Karpas-422 (cell line): ENCODE results near the gene CENPM. TPM values are rescaled to one million over a fixed set of nuclear protein-coding genes. Genes with fewer than 3 reads are reported as not detected.

ENCODE experiments used
- DNase-seq: peaks from one replicate; pipeline ENCODE4 v3.0.0-alpha.2; 2015
- H2AFZ ChIP-seq: fragments of 200-600 bp; sonication (generic); 2 replicates; pipeline ENCODE4 v1.6.1; 2014; ENCODE audit warnings: antibody characterized with exemption, low read length, mixed read lengths
- H3K27ac ChIP-seq: fragments of 200-600 bp; sonication (generic); 2 replicates; pipeline ENCODE4 v1.5.1; 2014; ENCODE audit warnings: mild to moderate bottlenecking, low read length, moderate library complexity
- H3K27me3 ChIP-seq: fragments of 200-600 bp; sonication (generic); 2 replicates; pipeline ENCODE4 v1.6.1; 2014; ENCODE audit warnings: low read length, mixed read lengths
- H3K36me3 ChIP-seq: fragments of 200-600 bp; sonication (generic); 2 replicates; pipeline ENCODE4 v1.6.1; 2014; ENCODE audit warnings: low read length, mixed read lengths; ENCODE audit not compliant: insufficient read depth
- H3K4me1 ChIP-seq: fragments of 200-600 bp; sonication (generic); 2 replicates; pipeline ENCODE4 v1.6.1; 2014; ENCODE audit warnings: mild to moderate bottlenecking, low read length, mixed read lengths
- H3K4me2 ChIP-seq: fragments of 200-600 bp; sonication (generic); 2 replicates; pipeline ENCODE4 v1.6.1; 2014; ENCODE audit warnings: low read length, low read depth, mild to moderate bottlenecking; ENCODE audit not compliant: poor library complexity, severe bottlenecking
- H3K4me3 ChIP-seq: fragments of 200-600 bp; sonication (generic); 2 replicates; pipeline ENCODE4 v1.5.1; 2014; ENCODE audit warnings: mild to moderate bottlenecking, antibody characterized with exemption, low read length, mixed read lengths
- H3K79me2 ChIP-seq: fragments of 200-600 bp; sonication (generic); 2 replicates; pipeline ENCODE4 v1.6.1; 2014; ENCODE audit warnings: mild to moderate bottlenecking, low read length, mixed read lengths
- H3K9ac ChIP-seq: fragments of 200-600 bp; sonication (generic); 2 replicates; pipeline ENCODE4 v1.6.0; 2014; ENCODE audit warnings: low read length
- H3K9me2 ChIP-seq: fragments of 200-600 bp; sonication (generic), shearing (Covaris generic); replicated peaks from 2 replicates; pipeline ENCODE4 v1.6.0; 2014; ENCODE audit warnings: mild to moderate bottlenecking, low read length, moderate library complexity; ENCODE audit not compliant: insufficient read depth
- H3K9me3 ChIP-seq: fragments of 300-700, 200-600 bp; sonication (generic); 2 replicates; pipeline ENCODE4 v1.6.1; 2014; ENCODE audit warnings: low read length, mixed read lengths
- H4K20me1 ChIP-seq: fragments of 200-600 bp; sonication (generic); 2 replicates; pipeline ENCODE4 v1.6.1; 2014; ENCODE audit warnings: mild to moderate bottlenecking, antibody characterized with exemption, low read length, low read depth; ENCODE audit not compliant: insufficient read depth
- total RNA-seq: library from RNA; depleted of rRNA; stranded (reverse); fragments of >200 nt; shearing (Covaris generic); gene quantifications from 2 replicates; pipeline ENCODE4 v1.2.3, GENCODE V29; 2014; ENCODE audit warnings: low replicate concordance

Gene CENPM
- total RNA-seq, 1 experiment from 2014 or later: 83.8 TPM

- Histone ChIP-seq H3K9me2 (no peaks in the 10 kb centered on the region), H2AFZ (no peak overlapping the region), H3K4me3 (no peak overlapping the region), H3K36me3 (no peaks in the 10 kb centered on the region), H4K20me1 (peaks cover 35% of the 10 kb centered on the region), H3K4me2 (no peak overlapping the region), H3K9me3 (no peaks in the 10 kb centered on the region), H3K79me2 (no peaks in the 10 kb centered on the region), H3K4me1 (peaks cover 20% of the 10 kb centered on the region), H3K9ac (no peak overlapping the region), H3K27ac (no peak overlapping the region), H3K27me3 (no peaks in the 10 kb centered on the region; the same call in 1 of the 2 replicates)
- DNase-seq: no peak
Observed at GRCh38 chr22:41910050-41911000, 36.6 kb downstream of the CENPM start.

- no peak for DNase-seq
- H3K4me1 ChIP-seq: peaks cover 12% of the 10 kb centered on the region
- H4K20me1 ChIP-seq: peaks cover 35% of the 10 kb centered on the region
- H3K79me2 ChIP-seq: no peaks in the 10 kb centered on the region
- no peak overlapping the region for H3K9ac ChIP-seq
- 0 out of 2 replicates have a peak, but pooled peaks cover 2% of the 10 kb centered on the region for H3K36me3 ChIP-seq
- no peak overlapping the region for H3K4me3 ChIP-seq
- no peaks in the 10 kb centered on the region for H3K9me3 ChIP-seq
- H3K27ac ChIP-seq: no peak overlapping the region
- H3K27me3 ChIP-seq: no peaks in the 10 kb centered on the region; the same call in 1 of the 2 replicates
- H3K4me2 ChIP-seq: no peak overlapping the region
- H2AFZ ChIP-seq: no peak overlapping the region
- H3K9me2 ChIP-seq: no peaks in the 10 kb centered on the region
Observed at GRCh38 chr22:41909310-41910049, 37.5 kb downstream of the CENPM start.

- Histone ChIP-seq H3K9me2 (no peaks in the 10 kb centered on the region), H3K4me3 (no peak overlapping the region), H3K4me1 (peaks cover 8% of the 10 kb centered on the region; the same call in 1 of the 2 replicates), H4K20me1 (peaks cover 35% of the 10 kb centered on the region), H3K9me3 (no peaks in the 10 kb centered on the region), H3K4me2 (no peak overlapping the region), H2AFZ (no peak overlapping the region), H3K27ac (no peak overlapping the region), H3K36me3 (0 out of 2 replicates have a peak, but pooled peaks cover 2% of the 10 kb centered on the region), H3K9ac (no peak overlapping the region), H3K79me2 (no peaks in the 10 kb centered on the region), H3K27me3 (no peaks in the 10 kb centered on the region; the same call in 1 of the 2 replicates)
- no peak for DNase-seq
Observed at GRCh38 chr22:41908411-41909309, 38.3 kb downstream of the CENPM start.

GRCh38 chr22:41907436-41908401, 39.2 kb downstream of the CENPM start:
- H2AFZ ChIP-seq: no peak overlapping the region

DNA sequence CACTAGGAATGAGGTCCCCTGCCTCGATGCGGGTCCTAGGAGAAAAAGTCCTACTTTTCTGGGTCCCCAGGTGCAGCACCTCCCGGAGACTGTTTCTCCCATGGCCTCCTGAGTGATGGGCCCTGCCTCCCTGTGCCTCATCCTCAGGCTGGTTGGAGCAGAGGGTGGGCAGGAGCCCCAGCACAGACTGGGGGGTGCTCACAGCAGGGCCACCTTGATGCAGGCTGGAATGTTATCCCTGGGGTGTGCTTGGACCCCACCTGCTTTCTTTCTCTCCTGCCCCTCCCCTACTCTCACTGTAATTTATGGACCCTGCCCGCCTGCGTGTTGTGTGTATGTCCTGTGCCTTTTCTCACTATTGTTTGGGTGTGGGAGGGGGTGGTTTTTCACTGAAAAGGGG, 40.1 kb downstream of the CENPM start:
- peaks cover 20% of the 10 kb centered on the region for H4K20me1 ChIP-seq
- H3K79me2 ChIP-seq: no peaks in the 10 kb centered on the region
- H3K27ac ChIP-seq: no peak overlapping the region
- H3K4me2 ChIP-seq: no peak overlapping the region
- no peaks in the 10 kb centered on the region for H3K27me3 ChIP-seq
- no peaks in the 10 kb centered on the region for H3K4me1 ChIP-seq
- no peak overlapping the region for H2AFZ ChIP-seq
- no peak overlapping the region for H3K4me3 ChIP-seq
- H3K36me3 ChIP-seq: 0 out of 2 replicates have a peak, but pooled peaks cover 6% of the 10 kb centered on the region
- no peaks in the 10 kb centered on the region for H3K9me3 ChIP-seq
- no peak overlapping the region for H3K9ac ChIP-seq
- DNase-seq: no peak
- no peaks in the 10 kb centered on the region for H3K9me2 ChIP-seq

More at GRCh38 chr22:41907436-41908401, 39.2 kb downstream of the CENPM start:
- no peaks in the 10 kb centered on the region for H3K9me3 ChIP-seq
- peaks cover 27% of the 10 kb centered on the region for H4K20me1 ChIP-seq
- no peaks in the 10 kb centered on the region for H3K27me3 ChIP-seq
- no peak overlapping the region for H3K4me2 ChIP-seq
- no peak overlapping the region for H3K9ac ChIP-seq
- no peaks in the 10 kb centered on the region for H3K4me1 ChIP-seq
- no peaks in the 10 kb centered on the region for H3K9me2 ChIP-seq
- no peak overlapping the region for H3K4me3 ChIP-seq
- DNase-seq: no peak
- H3K79me2 ChIP-seq: no peaks in the 10 kb centered on the region
- H3K27ac ChIP-seq: no peak overlapping the region
- 0 out of 2 replicates have a peak, but pooled peaks cover 2% of the 10 kb centered on the region for H3K36me3 ChIP-seq

GRCh38 chr22:41905411-41906202, 41.3 kb downstream of the CENPM start:
- H3K27ac ChIP-seq: no peak overlapping the region
- DNase-seq: no peak
- H3K4me2 ChIP-seq: no peak overlapping the region
- no peak overlapping the region for H2AFZ ChIP-seq
- H3K36me3 ChIP-seq: 0 out of 2 replicates have a peak, but pooled peaks cover 8% of the 10 kb centered on the region
- no peaks in the 10 kb centered on the region for H3K27me3 ChIP-seq
- H3K9me3 ChIP-seq: no peaks in the 10 kb centered on the region
- no peaks in the 10 kb centered on the region for H3K79me2 ChIP-seq
- peaks cover 19% of the 10 kb centered on the region for H4K20me1 ChIP-seq
- no peak overlapping the region for H3K9ac ChIP-seq
- H3K4me1 ChIP-seq: no peaks in the 10 kb centered on the region
- H3K9me2 ChIP-seq: no peaks in the 10 kb centered on the region
- H3K4me3 ChIP-seq: no peak overlapping the region
